ENCODE measurements around the gene MRPL20. TPM values are rescaled to one million over a fixed set of nuclear protein-coding genes. Genes with fewer than 3 reads are reported as not detected.

The MRPL20 gene
- total RNA-seq, 4 donors from 2014 or later = 123 to 199 (median 160) TPM

GRCh38 chr1:1432951-1433803 lies 26.1 kb upstream of the MRPL20 start:
- peak; percentile 34 to 43 for DNase-seq
- TF ChIP-seq CTCF (IDR thresholded peaks at IDR 0.05) (no peak), POLR2A (IDR thresholded peaks at IDR 0.05) (no peak)
- 61 to 79% methylated on average over 17 to 34 of the region's 34 CpGs for WGBS, 2 donors
- Histone ChIP-seq H3K27ac (peak overlapping the region; percentile 26 to 69 (median 59)), H3K4me3 (replicated peaks in 1 of 3) (no peak overlapping the region), H3K27me3 (no peaks in the 10 kb centered on the region), H3K9me3 (no peaks in the 10 kb centered on the region), H3K4me1 (peaks cover 16 to 70% of the 10 kb centered on the region in 2 donors), H3K36me3 (no peaks in the 10 kb centered on the region)
- intact Hi-C loops (cut with DNase I) = no loop called here

- no peak for DNase-seq
- Histone ChIP-seq H3K27ac (peak overlapping the region in 2 of 3 donors; percentile 69 to 73), H3K36me3 (no peaks in the 10 kb centered on the region), H3K4me1 (peaks cover 16 to 70% of the 10 kb centered on the region in 2 donors), H3K27me3 (no peaks in the 10 kb centered on the region), H3K9me3 (no peaks in the 10 kb centered on the region), H3K4me3 (replicated peaks in 1 of 3) (no peak overlapping the region)
- intact Hi-C loops (cut with DNase I) = no loop called here
- TF ChIP-seq POLR2A (IDR thresholded peaks at IDR 0.05) (no peak), CTCF (IDR thresholded peaks at IDR 0.05) (no peak)
- 81 to 91% methylated on average over 15 to 21 of the region's 28 CpGs for WGBS, 2 donors
Observed at GRCh38 chr1:1432274-1432950, 25.3 kb upstream of the MRPL20 start.

- intact Hi-C loops (cut with DNase I) = no loop called here
- peaks cover 16 to 70% of the 10 kb centered on the region in 2 donors for H3K4me1 ChIP-seq
- no peaks in the 10 kb centered on the region for H3K9me3 ChIP-seq
- peak overlapping the region in 2 of 3 donors; percentile 69 to 73 for H3K27ac ChIP-seq
- H3K36me3 ChIP-seq = no peaks in the 10 kb centered on the region
- H3K27me3 ChIP-seq = no peaks in the 10 kb centered on the region
- TF ChIP-seq POLR2A (IDR thresholded peaks at IDR 0.05) (no peak), CTCF (IDR thresholded peaks at IDR 0.05) (no peak)
- 72 to 81% methylated on average over 5 of the region's 5 CpGs for WGBS, 2 donors
- no peak overlapping the region for H3K4me3 ChIP-seq (replicated peaks in 1 of 3)
- no peak for DNase-seq
Observed at GRCh38 chr1:1431845-1432273, 24.8 kb upstream of the MRPL20 start.

GRCh38 chr1:1430992-1431844 lies 24.1 kb upstream of the MRPL20 start:
- intact Hi-C loops (cut with DNase I) = no loop called here
- H3K9me3 ChIP-seq = no peaks in the 10 kb centered on the region
- no peaks in the 10 kb centered on the region for H3K27me3 ChIP-seq
- WGBS, 2 donors = 62 to 71% methylated on average over 9 to 15 of the region's 18 CpGs
- peak overlapping the region; percentile 69 to 73 (median 71) for H3K27ac ChIP-seq
- peaks cover 16 to 66% of the 10 kb centered on the region in 2 donors for H3K4me1 ChIP-seq
- TF ChIP-seq CTCF (IDR thresholded peaks at IDR 0.05) = no peak
- TF ChIP-seq POLR2A (IDR thresholded peaks at IDR 0.05) = no peak
- no peaks in the 10 kb centered on the region for H3K36me3 ChIP-seq
- no peak overlapping the region for H3K4me3 ChIP-seq (replicated peaks in 1 of 3)
- DNase-seq = no peak

Data from thyroid gland (tissue), 4 donors.